ENCODE results near the gene PRKAG2. TPM values are rescaled to one million over a fixed set of nuclear protein-coding genes. Genes with fewer than 3 reads are reported as not detected.

PRKAG2 gene
- total RNA-seq, 1 donor from 2014 or later: 13.5 TPM

DNA sequence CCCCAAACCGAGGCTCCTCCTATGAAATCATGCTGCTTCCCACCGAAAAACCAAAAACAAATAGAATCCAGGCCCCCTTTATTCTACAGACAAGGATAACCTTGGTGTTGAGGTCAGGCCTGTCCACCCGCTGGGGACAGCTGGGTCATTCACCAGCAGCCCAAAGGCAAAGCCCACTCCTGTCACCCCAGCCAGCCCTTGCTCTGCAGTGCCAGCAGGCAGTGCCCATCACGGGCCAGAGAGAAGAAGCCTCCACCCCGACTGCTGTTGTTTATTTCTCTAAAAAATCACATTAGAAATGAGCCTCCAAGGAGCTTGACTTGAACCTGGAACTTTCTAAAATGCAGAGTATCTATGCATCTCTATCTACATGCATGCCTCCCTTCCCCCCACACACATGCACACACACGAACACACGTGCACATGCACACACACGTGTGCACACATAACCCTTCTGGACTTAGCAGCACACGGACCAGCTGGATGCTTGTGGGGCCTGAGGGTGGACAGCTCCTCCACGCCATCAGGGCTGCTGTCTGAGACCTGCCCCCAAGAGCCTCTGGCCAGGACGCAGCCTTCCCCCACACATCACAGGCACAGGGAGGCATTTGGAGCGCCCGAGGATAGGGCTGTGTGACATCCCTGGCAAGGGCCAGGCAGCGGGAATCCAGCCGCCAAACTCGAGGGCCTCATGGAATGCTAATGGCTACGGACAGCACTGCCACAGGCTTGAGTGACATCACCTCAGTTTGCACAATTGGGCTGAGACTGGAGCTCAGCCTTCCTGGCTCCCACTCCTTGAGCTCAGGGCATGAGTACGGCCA lies 22.8 kb downstream of the PRKAG2 start:
- H3K27me3 Mint-ChIP-seq (ENCODE audit: unreplicated experiment): peaks cover 20% of the 10 kb centered on the region
- no peak for DNase-seq (ENCODE audit: extremely low spot score, unreplicated experiment)
- H3K36me3 Mint-ChIP-seq (ENCODE audit: unreplicated experiment): no peaks in the 10 kb centered on the region

DNA sequence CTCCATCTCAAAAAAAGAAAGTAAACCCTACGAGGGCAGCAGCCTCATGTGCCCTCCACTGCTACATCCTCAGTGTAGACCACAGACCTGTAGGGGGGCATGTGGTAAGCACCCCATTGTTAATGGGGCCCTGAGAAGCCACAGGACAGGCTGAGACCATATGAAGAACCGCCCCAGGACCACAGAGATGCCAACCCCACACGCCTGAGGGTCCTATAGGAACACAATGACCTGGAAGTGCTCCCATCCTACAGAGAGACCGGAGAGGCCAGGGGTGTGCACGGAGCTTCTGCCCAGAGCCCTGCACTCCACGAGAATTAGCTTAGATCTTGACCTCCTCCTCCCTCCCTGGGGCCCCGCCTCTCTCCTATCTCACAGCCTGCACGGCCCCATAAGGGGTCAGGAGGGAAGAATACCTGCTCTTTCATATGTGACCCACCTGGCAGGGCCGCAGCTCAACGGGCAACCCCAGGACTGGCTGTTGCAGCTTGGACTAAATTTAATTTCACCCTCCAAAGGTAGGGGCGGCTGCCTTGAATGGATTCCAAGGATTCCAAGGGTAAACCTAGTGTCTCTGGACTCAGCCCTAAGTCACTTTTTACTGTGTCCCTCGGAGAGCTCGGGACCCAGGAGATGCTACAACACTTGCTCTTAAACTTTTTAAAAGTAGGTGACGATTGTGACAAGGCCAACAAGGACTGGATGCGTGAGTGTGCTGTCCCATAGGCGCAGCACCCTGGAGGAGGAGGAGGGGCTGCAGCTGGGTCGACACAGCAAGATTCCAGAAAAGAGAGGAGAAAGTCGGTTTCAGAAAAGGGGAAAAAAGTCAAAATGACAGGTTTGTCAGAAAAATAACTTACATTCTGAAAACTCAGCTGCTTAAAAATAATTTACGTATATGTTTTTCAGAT lies 24.2 kb downstream of the PRKAG2 start:
- no peak for DNase-seq (ENCODE audit: extremely low spot score, unreplicated experiment)
- Mint-ChIP-seq H3K9me3 (ENCODE audit: unreplicated experiment) (no peaks in the 10 kb centered on the region), H3K27me3 (ENCODE audit: unreplicated experiment) (peaks cover 20% of the 10 kb centered on the region), H3K4me3 (ENCODE audit: unreplicated experiment) (no peak overlapping the region), H3K36me3 (ENCODE audit: unreplicated experiment) (no peaks in the 10 kb centered on the region), H3K4me1 (ENCODE audit: unreplicated experiment) (no peaks in the 10 kb centered on the region), H3K27ac (ENCODE audit: unreplicated experiment) (no peak overlapping the region)
- TF ChIP-seq, protein P1, sequence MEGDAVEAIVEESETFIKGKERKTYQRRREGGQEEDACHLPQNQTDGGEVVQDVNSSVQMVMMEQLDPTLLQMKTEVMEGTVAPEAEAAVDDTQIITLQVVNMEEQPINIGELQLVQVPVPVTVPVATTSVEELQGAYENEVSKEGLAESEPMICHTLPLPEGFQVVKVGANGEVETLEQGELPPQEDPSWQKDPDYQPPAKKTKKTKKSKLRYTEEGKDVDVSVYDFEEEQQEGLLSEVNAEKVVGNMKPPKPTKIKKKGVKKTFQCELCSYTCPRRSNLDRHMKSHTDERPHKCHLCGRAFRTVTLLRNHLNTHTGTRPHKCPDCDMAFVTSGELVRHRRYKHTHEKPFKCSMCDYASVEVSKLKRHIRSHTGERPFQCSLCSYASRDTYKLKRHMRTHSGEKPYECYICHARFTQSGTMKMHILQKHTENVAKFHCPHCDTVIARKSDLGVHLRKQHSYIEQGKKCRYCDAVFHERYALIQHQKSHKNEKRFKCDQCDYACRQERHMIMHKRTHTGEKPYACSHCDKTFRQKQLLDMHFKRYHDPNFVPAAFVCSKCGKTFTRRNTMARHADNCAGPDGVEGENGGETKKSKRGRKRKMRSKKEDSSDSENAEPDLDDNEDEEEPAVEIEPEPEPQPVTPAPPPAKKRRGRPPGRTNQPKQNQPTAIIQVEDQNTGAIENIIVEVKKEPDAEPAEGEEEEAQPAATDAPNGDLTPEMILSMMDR (IDR thresholded peaks at IDR 0.05): no peak

More for the DNA sequence above, 22.8 kb downstream of the PRKAG2 start:
- H3K27ac Mint-ChIP-seq (ENCODE audit: unreplicated experiment): no peak overlapping the region
- TF ChIP-seq, protein P1 (IDR thresholded peaks at IDR 0.05): no peak
- no peaks in the 10 kb centered on the region for H3K9me3 Mint-ChIP-seq (ENCODE audit: unreplicated experiment)
- no peak overlapping the region for H3K4me3 Mint-ChIP-seq (ENCODE audit: unreplicated experiment)
- H3K4me1 Mint-ChIP-seq (ENCODE audit: unreplicated experiment): no peaks in the 10 kb centered on the region

DNA sequence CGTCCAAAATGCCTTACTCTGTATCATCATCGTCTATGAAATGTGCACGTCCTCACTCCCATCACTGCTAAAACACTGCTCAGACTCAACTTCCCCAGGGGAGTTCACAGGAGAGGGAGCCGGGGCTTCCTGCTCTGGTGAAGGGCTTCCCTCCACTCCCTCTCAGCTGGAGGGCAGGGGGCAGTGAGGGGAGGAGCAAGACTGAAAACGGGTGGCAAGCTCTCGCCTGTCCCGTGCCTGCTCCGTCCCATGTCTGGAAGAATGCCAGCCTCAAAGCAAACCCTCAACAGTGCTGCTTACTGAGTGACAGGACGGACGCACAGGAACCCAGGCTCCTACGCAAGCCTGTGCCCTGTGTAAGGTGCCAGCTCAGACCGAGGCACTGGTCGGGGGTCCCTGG lies 25.1 kb downstream of the PRKAG2 start:
- Mint-ChIP-seq H3K9me3 (ENCODE audit: unreplicated experiment) (no peaks in the 10 kb centered on the region), H3K36me3 (ENCODE audit: unreplicated experiment) (no peaks in the 10 kb centered on the region), H3K27ac (ENCODE audit: unreplicated experiment) (no peak overlapping the region), H3K27me3 (ENCODE audit: unreplicated experiment) (peaks cover 18% of the 10 kb centered on the region), H3K4me1 (ENCODE audit: unreplicated experiment) (no peaks in the 10 kb centered on the region), H3K4me3 (ENCODE audit: unreplicated experiment) (no peak overlapping the region)
- DNase-seq (ENCODE audit: extremely low spot score, unreplicated experiment): no peak
- TF ChIP-seq, protein P1 (IDR thresholded peaks at IDR 0.05): no peak

DNA sequence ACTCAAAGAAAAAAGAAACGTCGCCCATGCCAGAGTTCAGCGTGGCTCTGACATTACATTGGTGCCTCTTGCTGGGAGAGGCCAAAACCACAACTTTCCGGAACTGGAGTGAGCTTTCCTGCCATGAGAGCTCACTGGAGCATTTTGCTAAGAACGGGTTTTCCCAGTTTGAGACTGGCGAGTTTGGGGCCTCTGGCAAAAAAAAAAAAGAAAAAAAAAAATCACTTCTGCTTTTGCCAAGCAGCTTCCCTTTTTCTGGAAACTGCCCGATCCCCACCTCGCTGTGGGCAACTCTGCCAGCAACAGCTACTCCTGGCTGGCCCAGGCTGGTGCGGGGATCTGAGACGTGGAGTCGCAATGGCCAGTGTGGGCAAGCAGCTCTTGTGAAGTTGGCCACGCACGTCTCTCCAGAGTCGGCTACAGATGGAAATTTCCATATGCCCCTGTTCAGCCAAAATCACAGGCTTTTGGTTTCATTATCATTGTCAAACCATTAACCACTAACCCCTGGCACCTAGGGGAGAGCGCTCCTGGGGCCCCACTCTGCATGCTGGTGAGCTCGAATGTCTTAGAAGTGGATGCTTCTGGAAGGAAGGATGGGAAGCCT lies 25.7 kb downstream of the PRKAG2 start:
- H3K27me3 Mint-ChIP-seq (ENCODE audit: unreplicated experiment): peaks cover 13% of the 10 kb centered on the region
- H3K27ac Mint-ChIP-seq (ENCODE audit: unreplicated experiment): no peak overlapping the region
- TF ChIP-seq, protein P1 (IDR thresholded peaks at IDR 0.05): no peak
- no peaks in the 10 kb centered on the region for H3K9me3 Mint-ChIP-seq (ENCODE audit: unreplicated experiment)
- no peak for DNase-seq (ENCODE audit: extremely low spot score, unreplicated experiment)
- H3K36me3 Mint-ChIP-seq (ENCODE audit: unreplicated experiment): no peaks in the 10 kb centered on the region
- H3K4me3 Mint-ChIP-seq (ENCODE audit: unreplicated experiment): no peak overlapping the region
- H3K4me1 Mint-ChIP-seq (ENCODE audit: unreplicated experiment): no peaks in the 10 kb centered on the region
